Measurements from ENCODE around the gene EIF4H.
"Not testable (repeated sequence)": the region's sequence is repeated elsewhere in the genome, so short reads cannot be mapped to it uniquely, and the experiment has no call there.

The EIF4H gene

DNA sequence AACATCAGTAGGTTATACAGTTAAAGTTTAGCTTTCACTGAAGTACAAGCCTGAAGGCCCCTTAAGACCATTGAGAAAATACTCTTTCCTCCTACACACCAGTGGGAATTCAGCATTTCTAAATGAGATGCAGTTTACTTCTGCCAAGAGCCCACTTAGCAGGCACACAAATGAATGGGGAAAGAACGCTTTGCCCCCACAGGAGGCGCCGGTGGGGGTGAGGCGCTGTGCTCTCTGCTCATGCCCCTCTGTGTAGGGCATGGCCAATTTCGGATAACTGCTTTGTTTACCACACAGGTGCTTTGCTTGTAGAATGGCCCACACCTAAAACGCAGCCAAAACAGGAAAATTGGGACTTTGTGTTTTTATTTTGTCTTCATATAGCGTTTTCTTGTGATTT lies 19.8 kb downstream of the EIF4H start:
- Histone ChIP-seq H3K36me3 (peaks cover 94% of the 10 kb centered on the region), H3K9me3 (no peaks in the 10 kb centered on the region)
- TF ChIP-seq, protein P1, sequence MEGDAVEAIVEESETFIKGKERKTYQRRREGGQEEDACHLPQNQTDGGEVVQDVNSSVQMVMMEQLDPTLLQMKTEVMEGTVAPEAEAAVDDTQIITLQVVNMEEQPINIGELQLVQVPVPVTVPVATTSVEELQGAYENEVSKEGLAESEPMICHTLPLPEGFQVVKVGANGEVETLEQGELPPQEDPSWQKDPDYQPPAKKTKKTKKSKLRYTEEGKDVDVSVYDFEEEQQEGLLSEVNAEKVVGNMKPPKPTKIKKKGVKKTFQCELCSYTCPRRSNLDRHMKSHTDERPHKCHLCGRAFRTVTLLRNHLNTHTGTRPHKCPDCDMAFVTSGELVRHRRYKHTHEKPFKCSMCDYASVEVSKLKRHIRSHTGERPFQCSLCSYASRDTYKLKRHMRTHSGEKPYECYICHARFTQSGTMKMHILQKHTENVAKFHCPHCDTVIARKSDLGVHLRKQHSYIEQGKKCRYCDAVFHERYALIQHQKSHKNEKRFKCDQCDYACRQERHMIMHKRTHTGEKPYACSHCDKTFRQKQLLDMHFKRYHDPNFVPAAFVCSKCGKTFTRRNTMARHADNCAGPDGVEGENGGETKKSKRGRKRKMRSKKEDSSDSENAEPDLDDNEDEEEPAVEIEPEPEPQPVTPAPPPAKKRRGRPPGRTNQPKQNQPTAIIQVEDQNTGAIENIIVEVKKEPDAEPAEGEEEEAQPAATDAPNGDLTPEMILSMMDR (IDR thresholded peaks at IDR 0.05): no peak

DNA sequence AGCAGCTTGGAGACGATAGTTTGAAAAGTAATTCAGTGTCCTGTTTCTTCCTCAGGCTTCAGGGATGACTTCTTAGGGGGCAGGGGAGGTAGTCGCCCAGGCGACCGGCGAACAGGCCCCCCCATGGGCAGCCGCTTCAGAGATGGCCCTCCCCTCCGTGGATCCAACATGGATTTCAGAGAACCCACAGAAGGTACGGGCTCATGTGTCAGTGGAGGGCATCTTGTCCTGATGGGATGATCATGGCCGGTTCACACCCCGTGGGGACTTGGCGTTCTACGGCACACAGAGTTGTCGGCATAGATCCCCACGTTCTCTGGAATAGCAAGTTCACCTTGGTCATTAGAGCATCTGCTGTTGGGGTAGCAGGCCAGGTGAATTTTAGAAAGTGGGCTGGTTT lies 20.5 kb downstream of the EIF4H start:
- H3K27me3 ChIP-seq: no peaks in the 10 kb centered on the region
- H3K4me1 ChIP-seq (ENCODE audit: control insufficient read depth in 1 of 2, insufficient read depth in 1 of 2, low read depth in 1 of 2, low read length in 1 of 2): no peaks in the 10 kb centered on the region
- no peak overlapping the region for H3K27ac ChIP-seq
- no peak overlapping the region for H3K4me3 ChIP-seq (ENCODE audit: low read depth in 1 of 2, low read length in 1 of 2)
- H3K36me3 ChIP-seq: peaks cover 90% of the 10 kb centered on the region
- TF ChIP-seq, protein P1 (IDR thresholded peaks at IDR 0.05): no peak
- no peaks in the 10 kb centered on the region for H3K9me3 ChIP-seq

More for the DNA sequence above, 19.8 kb downstream of the EIF4H start:
- no peaks in the 10 kb centered on the region for H3K4me1 ChIP-seq (ENCODE audit: control insufficient read depth in 1 of 2, insufficient read depth in 1 of 2, low read depth in 1 of 2, low read length in 1 of 2)
- H3K27ac ChIP-seq: no peak overlapping the region
- H3K4me3 ChIP-seq (ENCODE audit: low read depth in 1 of 2, low read length in 1 of 2): no peak overlapping the region
- no peaks in the 10 kb centered on the region for H3K27me3 ChIP-seq

DNA sequence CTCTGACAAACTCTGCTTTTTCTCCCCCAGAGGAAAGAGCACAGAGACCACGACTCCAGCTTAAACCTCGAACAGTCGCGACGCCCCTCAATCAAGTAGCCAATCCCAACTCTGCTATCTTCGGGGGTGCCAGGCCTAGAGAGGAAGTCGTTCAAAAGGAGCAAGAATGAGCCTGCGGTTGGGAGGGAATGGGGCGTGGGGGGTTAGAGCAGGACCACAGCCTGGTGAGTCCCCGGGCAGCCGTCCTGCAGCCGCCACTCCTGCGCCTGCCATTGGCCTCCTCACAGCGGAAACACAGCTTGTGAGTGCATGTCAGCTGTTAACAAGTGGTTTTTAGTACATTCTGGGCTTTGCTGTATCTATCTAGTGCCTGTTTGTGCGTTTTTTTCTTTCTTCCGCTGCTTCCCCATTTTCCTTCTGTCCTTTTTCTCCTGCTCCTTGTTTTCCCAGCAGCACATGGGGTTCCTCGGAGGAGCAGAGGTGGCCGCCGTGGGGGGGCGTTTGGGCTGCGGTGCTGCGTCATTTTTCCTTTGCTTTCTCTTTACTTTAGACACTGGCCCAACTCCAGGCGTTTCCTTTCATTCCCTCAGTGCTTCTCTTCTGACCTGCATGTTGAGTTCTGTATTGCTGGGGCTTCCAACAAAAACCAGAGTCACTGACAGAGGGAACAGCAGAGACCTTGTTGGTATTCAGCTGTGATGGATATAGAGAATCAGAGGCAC lies 21.1 kb downstream of the EIF4H start:
- not testable (repeated sequence) for H3K9me3 ChIP-seq; H3K4me1 ChIP-seq (ENCODE audit: control insufficient read depth in 1 of 2, insufficient read depth in 1 of 2, low read depth in 1 of 2, low read length in 1 of 2); H3K4me3 ChIP-seq (ENCODE audit: low read depth in 1 of 2, low read length in 1 of 2); H3K27me3 ChIP-seq; H3K27ac ChIP-seq
- peaks cover 85% of the 10 kb centered on the region for H3K36me3 ChIP-seq

DNA sequence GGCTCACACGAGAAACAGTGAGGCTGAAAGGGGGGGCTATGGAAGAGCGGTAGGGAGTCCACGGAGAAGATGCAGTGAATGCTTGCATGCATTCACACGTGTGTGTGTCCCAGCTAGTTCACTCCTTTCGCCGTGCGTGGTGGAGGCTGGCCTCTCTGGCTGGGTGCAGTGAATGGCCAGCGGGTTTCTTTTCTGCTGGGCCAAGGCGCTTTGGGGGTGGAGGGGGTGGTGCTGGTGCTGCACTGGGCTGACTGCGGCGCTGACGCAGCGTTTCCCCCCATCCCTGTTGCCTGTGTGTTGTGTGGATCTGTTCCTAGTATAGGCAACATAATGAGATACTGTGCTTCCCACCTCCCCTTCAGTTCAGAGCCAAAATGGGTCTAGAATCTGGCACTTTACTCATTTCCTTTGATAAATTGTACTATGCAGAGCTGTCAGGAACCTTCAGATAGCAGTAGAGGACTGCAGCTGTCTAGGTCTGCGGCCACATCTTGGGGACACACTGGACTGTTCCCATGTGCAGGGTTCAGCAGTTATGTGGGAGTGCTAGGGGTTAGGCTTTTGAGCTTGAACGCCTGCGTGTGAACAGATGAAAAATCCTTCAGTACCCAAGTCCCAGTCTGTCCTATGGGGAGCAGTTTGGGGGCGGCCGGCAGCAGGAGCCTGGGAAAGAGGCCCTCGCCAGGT lies 22.0 kb downstream of the EIF4H start:
- H3K27ac ChIP-seq; H3K4me3 ChIP-seq (ENCODE audit: low read depth in 1 of 2, low read length in 1 of 2); H3K9me3 ChIP-seq; H3K27me3 ChIP-seq; H3K4me1 ChIP-seq (ENCODE audit: control insufficient read depth in 1 of 2, insufficient read depth in 1 of 2, low read depth in 1 of 2, low read length in 1 of 2): not testable (repeated sequence)
- H3K36me3 ChIP-seq: peaks cover 77% of the 10 kb centered on the region

DNA sequence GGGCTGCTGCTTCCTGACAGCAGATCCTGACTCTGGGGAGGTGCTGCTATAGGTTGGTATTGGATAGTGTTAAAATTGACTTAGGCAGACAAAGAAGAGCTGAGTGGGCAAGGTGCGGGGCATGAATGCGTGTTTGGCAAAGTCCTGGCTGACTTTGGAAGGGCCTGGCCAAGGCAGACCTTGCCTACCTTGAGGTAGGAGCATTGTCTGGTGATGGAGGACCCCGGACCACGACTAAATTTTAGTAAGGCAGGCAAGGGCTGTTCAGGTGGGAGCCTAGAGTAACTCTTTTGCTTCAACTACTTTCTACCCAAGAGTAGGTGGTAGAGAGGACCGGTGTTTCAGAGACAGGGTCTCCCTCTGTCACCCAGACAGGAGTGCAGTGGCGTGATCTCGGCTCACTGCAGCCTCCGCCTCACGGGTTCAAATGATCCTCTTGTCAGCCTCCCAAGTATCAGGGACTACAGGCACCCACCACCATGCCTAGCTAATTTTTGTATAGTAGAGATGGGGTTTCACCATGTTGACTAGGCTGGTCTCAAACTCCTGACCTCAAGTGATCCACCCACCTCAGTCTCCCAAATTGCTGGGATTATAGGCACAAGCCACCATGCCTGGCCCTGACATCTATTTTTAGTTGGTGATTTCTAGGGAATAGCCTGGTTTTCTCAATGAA lies 23.4 kb downstream of the EIF4H start:
- H3K27me3 ChIP-seq: no peaks in the 10 kb centered on the region
- no peak overlapping the region for H3K4me3 ChIP-seq (ENCODE audit: low read depth in 1 of 2, low read length in 1 of 2)
- H3K27ac ChIP-seq: peak overlapping the region; percentile 33
- H3K9me3 ChIP-seq: no peaks in the 10 kb centered on the region
- peaks cover 62% of the 10 kb centered on the region for H3K36me3 ChIP-seq
- TF ChIP-seq, protein P1 (IDR thresholded peaks at IDR 0.05): no peak
- no peaks in the 10 kb centered on the region for H3K4me1 ChIP-seq (ENCODE audit: control insufficient read depth in 1 of 2, insufficient read depth in 1 of 2, low read depth in 1 of 2, low read length in 1 of 2)

DNA sequence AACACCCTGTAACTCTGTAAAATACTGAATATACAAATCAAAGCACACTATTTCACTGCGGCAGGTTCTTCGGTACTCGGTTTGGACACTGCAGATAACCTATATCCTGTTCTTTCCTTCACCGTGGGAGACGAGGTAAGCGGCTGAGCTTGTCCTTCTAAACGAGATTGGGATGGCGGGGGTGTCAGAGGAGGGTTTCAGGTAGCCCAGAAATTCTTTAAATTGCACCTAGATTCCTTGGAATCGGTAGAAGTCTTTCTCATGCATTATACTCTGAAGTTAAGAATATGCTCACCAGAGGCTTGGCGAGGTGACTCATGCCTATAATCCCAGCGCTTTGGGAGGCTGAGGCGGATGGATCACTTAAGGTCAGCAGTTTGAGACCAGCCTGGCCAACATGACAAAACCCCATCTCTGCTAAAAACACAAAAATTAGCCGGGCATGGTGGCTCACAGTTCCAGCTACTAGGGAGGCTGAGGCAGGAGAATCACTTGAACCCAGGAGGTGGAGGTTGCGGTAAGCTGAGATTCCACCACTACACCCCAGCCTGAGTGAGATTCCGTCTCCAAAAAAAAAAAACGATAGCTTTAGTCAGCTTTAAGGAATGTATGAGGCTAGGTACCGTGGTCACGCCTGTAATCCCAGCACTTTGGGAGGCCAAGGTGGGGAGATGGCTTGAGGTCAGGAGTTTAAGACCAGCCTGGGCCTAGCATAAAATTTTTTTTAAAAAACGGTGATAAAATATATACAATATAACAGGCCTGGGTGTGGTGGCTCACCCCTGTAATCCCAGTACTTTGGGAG lies 25.6 kb downstream of the EIF4H start:
- Histone ChIP-seq H3K27me3 (no peaks in the 10 kb centered on the region), H3K27ac (no peak overlapping the region), H3K9me3 (no peaks in the 10 kb centered on the region), H3K36me3 (peaks cover 41% of the 10 kb centered on the region), H3K4me1 (ENCODE audit: control insufficient read depth in 1 of 2, insufficient read depth in 1 of 2, low read depth in 1 of 2, low read length in 1 of 2) (peaks cover 0 to 5% of the 10 kb centered on the region in 2 experiments), H3K4me3 (ENCODE audit: low read depth in 1 of 2, low read length in 1 of 2) (no peak overlapping the region)
- TF ChIP-seq, protein P1 (IDR thresholded peaks at IDR 0.05): no peak

Data from neutrophil (primary cell).